GM12878 (cell line): ENCODE data around the gene NTRK1. TPM values are rescaled to one million over a fixed set of nuclear protein-coding genes. Genes with fewer than 3 reads are reported as not detected.

Source experiments
- BMI1 ChIP-seq: fragments of 450-650 bp; IDR thresholded peaks from 2 replicates; pipeline ENCODE4 v1.6.1; 2016; ENCODE audit warnings: mild to moderate bottlenecking, moderate library complexity, borderline replicate concordance
- CBFB ChIP-seq: IDR thresholded peaks from 2 replicates; pipeline ENCODE4 v1.6.1; 2016; ENCODE audit warnings: antibody characterized with exemption, low read depth
- CHD2 ChIP-seq: IDR thresholded peaks from 2 replicates; pipeline ENCODE4 v1.6.1; 2011; ENCODE audit warnings: low read depth, low read length, improper control_type of control experiment, borderline replicate concordance
- EED ChIP-seq: sonication (generic); IDR thresholded peaks from 2 replicates; pipeline ENCODE4 v1.6.1; 2016; ENCODE audit warnings: antibody characterized with exemption, low read depth
- FOXM1 ChIP-seq: IDR thresholded peaks from 2 replicates; pipeline ENCODE4 v1.6.1; 2012; ENCODE audit warnings: low read depth, mild to moderate bottlenecking, inconsistent platforms, low read length, moderate library complexity
- IKZF1 ChIP-seq: fragments of 450-650 bp; conservative IDR thresholded peaks from 2 replicates; pipeline ENCODE4 v1.6.1; 2017; ENCODE audit warnings: antibody characterized with exemption, mild to moderate bottlenecking
- IKZF2 ChIP-seq, 2 experiments: fragments of 450-650 bp; IDR thresholded peaks; 2 replicates each; pipeline ENCODE4 v1.6.1; 2017; ENCODE audit warnings: mild to moderate bottlenecking in 2 of 2, moderate library complexity in 2 of 2
- NRF1 ChIP-seq: conservative IDR thresholded peaks from 2 replicates; pipeline ENCODE4 v1.6.1; 2011; ENCODE audit warnings: mild to moderate bottlenecking, low read depth, low read length, improper control_type of control experiment
- POLR2AphosphoS5 ChIP-seq: IDR thresholded peaks from 2 replicates; pipeline ENCODE4 v1.6.1; 2011; ENCODE audit warnings: mild to moderate bottlenecking, low read length, inconsistent platforms
- SP1 ChIP-seq: IDR thresholded peaks from one replicate; pipeline ENCODE4 v1.6.1; 2011; ENCODE audit warnings: low read depth, low read length
- SREBF1 ChIP-seq: IDR thresholded peaks from 2 replicates; pipeline ENCODE4 v1.6.1; 2012; ENCODE audit warnings: mild to moderate bottlenecking, low read length
- STAT1 ChIP-seq: fragments of 450-650 bp; conservative IDR thresholded peaks from 2 replicates; pipeline ENCODE4 v1.6.1; 2014; ENCODE audit warnings: antibody characterized with exemption, mild to moderate bottlenecking
- STAT3 ChIP-seq: IDR thresholded peaks from 2 replicates; pipeline ENCODE4 v1.6.1; 2011; ENCODE audit warnings: low read depth, low read length, improper control_type of control experiment
- ZNF24 ChIP-seq: fragments of 450-650 bp; IDR thresholded peaks from 2 replicates; pipeline ENCODE4 v1.6.1; 2017; ENCODE audit warnings: antibody characterized with exemption, mild to moderate bottlenecking
- ZNF384 ChIP-seq: IDR thresholded peaks from 2 replicates; pipeline ENCODE4 v1.6.1; 2012; ENCODE audit warnings: low read depth, mild to moderate bottlenecking, low read length, improper control_type of control experiment, borderline replicate concordance
- polyA plus RNA-seq, 11 experiments: library from polyadenylated mRNA; depleted of rRNA in 4 of 11; unstranded in 6 of 11; stranded (reverse) in 5 of 11; fragments of >200 nt; fragmentation: Nextera tagmentation in 4 of 11; fragmentation: Illumina TruSeq in 1 of 11; extraction: Ambion mirVana in 4 of 11; extraction: Trizol in 1 of 11; gene quantifications; 1 replicate in 1 of 11; 2 replicates in 10 of 11; pipeline versions ENCODE4 v1.2.1 to v1.2.3, GENCODE V29; 2011 to 2016; ENCODE audit warnings: inconsistent platforms in 2 of 11, missing spikeins in 2 of 11, low read depth in 1 of 11
- total RNA-seq, 4 experiments: library from RNA; depleted of rRNA in 3 of 4; stranded (reverse); fragments of >200 nt in 3 of 4; fragmentation: Illumina TruSeq in 1 of 4; extraction: Trizol in 1 of 4; gene quantifications; 2 replicates each; pipeline versions ENCODE4 v1.2.1 to v1.2.3, GENCODE V29; 2013 to 2021
- TF ChIP-seq, protein P1 (sequence below), 3 experiments: IDR thresholded peaks in 2 of 3; conservative IDR thresholded peaks in 1 of 3; 2 replicates each; pipeline ENCODE4 v1.5.1; 2011; ENCODE audit warnings: low read depth in 3 of 3, low read length in 3 of 3, mild to moderate bottlenecking in 3 of 3, control low read depth in 2 of 3, moderate library complexity in 2 of 3, inconsistent platforms in 1 of 3, mixed read lengths in 1 of 3; ENCODE audit not compliant: control insufficient read depth in 2 of 3, insufficient read depth in 1 of 3; ENCODE audit errors: extremely low read depth in 1 of 3
- TF ChIP-seq, protein P2 (sequence below): IDR thresholded peaks from 2 replicates; pipeline ENCODE4 v1.6.1; 2011; ENCODE audit warnings: borderline replicate concordance, low read depth, mild to moderate bottlenecking, moderate library complexity, low read length; ENCODE audit not compliant: insufficient read depth, poor library complexity, severe bottlenecking
- TF ChIP-seq, protein P3 (sequence below): fragments of 450-650 bp; conservative IDR thresholded peaks from 2 replicates; pipeline ENCODE4 v1.6.1; 2017; ENCODE audit warnings: mild to moderate bottlenecking, moderate library complexity
- TF ChIP-seq, protein P4 (sequence below): IDR thresholded peaks from 2 replicates; pipeline ENCODE4 v1.6.1; 2012; ENCODE audit warnings: low read depth, low read length, improper control_type of control experiment
- TF ChIP-seq, protein P5 (sequence below): fragments of 450-650 bp; IDR thresholded peaks from 2 replicates; pipeline ENCODE4 v1.6.1; 2014; ENCODE audit warnings: mild to moderate bottlenecking
- TF ChIP-seq, protein P6 (sequence below): IDR thresholded peaks from 2 replicates; pipeline ENCODE4 v1.6.1; 2011; ENCODE audit warnings: low read depth, mild to moderate bottlenecking, low read length, moderate library complexity, borderline replicate concordance; ENCODE audit errors: extremely low read depth

NTRK1 gene
- total and polyA plus RNA-seq, 10 of the 15 experiments (the other 5 are each of a cell fraction or from before 2014, with no cell fraction given), result 0.10 to 0.56 (median 0.40) TPM; not detected in 7

DNA sequence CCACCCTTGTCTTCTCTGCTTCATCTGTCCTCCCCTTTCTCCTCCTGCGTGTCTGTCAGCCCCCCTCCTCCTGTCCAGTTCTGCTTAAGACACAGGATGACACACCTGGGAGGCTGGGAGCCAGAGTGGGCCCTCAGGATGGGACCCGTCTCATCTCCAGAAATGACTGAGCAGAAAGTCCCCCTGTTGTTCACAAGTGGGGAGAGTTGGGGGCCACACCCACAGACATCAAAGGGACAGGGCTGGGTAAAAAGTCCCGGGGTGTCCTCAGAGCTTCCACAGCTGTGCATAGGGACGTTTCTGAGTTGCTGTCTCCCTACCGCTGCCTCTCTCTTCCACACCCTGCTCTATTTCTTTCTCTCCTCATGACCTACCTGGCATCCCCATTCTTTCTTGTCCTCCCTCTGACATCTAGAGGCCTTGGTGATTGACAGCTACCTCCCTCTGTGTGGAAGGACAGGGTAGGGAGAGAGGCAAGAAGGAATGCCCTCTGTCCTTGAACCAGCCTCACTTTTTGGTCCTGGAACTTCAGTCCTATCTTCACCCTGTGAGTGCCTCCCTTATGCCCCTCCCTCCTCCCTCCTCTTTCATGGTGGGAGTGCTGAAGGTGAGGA, 24.5 kb upstream of the NTRK1 start (continued):
- TF ChIP-seq FOXM1 (peak; percentile 84; the same call in 1 of the 2 replicates), NRF1 (no peak), EED (peak; percentile 98), STAT3 (no peak), CHD2 (no peak), CBFB (no peak), SREBF1 (no peak), IKZF2 (IDR thresholded peaks at IDR 0.05) (peak; percentile 94 to 95), ZNF24 (no peak), ZNF384 (no peak), STAT1 (no peak), SP1 (peak; percentile 18), BMI1 (no peak), IKZF1 (peak; percentile 88), POLR2AphosphoS5 (no peak)
- TF ChIP-seq, protein P1, sequence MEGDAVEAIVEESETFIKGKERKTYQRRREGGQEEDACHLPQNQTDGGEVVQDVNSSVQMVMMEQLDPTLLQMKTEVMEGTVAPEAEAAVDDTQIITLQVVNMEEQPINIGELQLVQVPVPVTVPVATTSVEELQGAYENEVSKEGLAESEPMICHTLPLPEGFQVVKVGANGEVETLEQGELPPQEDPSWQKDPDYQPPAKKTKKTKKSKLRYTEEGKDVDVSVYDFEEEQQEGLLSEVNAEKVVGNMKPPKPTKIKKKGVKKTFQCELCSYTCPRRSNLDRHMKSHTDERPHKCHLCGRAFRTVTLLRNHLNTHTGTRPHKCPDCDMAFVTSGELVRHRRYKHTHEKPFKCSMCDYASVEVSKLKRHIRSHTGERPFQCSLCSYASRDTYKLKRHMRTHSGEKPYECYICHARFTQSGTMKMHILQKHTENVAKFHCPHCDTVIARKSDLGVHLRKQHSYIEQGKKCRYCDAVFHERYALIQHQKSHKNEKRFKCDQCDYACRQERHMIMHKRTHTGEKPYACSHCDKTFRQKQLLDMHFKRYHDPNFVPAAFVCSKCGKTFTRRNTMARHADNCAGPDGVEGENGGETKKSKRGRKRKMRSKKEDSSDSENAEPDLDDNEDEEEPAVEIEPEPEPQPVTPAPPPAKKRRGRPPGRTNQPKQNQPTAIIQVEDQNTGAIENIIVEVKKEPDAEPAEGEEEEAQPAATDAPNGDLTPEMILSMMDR (IDR thresholded peaks at IDR 0.05 in 2 of 3, conservative IDR thresholded peaks at IDR 0.05 in 1 of 3; ENCODE audit: control insufficient read depth in 2 of 3, extremely low read depth in 1 of 3, insufficient read depth in 1 of 3, low read depth in 3 of 3, low read length in 3 of 3), result 0 out of 6 replicates have a peak, but pooled peaks of 1 of the 3 experiments have one; percentile 5
- TF ChIP-seq, protein P2, sequence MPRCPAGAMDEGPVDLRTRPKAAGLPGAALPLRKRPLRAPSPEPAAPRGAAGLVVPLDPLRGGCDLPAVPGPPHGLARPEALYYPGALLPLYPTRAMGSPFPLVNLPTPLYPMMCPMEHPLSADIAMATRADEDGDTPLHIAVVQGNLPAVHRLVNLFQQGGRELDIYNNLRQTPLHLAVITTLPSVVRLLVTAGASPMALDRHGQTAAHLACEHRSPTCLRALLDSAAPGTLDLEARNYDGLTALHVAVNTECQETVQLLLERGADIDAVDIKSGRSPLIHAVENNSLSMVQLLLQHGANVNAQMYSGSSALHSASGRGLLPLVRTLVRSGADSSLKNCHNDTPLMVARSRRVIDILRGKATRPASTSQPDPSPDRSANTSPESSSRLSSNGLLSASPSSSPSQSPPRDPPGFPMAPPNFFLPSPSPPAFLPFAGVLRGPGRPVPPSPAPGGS, result peak; percentile 70
- TF ChIP-seq, protein P3, sequence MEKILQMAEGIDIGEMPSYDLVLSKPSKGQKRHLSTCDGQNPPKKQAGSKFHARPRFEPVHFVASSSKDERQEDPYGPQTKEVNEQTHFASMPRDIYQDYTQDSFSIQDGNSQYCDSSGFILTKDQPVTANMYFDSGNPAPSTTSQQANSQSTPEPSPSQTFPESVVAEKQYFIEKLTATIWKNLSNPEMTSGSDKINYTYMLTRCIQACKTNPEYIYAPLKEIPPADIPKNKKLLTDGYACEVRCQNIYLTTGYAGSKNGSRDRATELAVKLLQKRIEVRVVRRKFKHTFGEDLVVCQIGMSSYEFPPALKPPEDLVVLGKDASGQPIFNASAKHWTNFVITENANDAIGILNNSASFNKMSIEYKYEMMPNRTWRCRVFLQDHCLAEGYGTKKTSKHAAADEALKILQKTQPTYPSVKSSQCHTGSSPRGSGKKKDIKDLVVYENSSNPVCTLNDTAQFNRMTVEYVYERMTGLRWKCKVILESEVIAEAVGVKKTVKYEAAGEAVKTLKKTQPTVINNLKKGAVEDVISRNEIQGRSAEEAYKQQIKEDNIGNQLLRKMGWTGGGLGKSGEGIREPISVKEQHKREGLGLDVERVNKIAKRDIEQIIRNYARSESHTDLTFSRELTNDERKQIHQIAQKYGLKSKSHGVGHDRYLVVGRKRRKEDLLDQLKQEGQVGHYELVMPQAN, result no peak
- TF ChIP-seq, protein P4, sequence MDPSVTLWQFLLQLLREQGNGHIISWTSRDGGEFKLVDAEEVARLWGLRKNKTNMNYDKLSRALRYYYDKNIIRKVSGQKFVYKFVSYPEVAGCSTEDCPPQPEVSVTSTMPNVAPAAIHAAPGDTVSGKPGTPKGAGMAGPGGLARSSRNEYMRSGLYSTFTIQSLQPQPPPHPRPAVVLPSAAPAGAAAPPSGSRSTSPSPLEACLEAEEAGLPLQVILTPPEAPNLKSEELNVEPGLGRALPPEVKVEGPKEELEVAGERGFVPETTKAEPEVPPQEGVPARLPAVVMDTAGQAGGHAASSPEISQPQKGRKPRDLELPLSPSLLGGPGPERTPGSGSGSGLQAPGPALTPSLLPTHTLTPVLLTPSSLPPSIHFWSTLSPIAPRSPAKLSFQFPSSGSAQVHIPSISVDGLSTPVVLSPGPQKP, result no peak
- TF ChIP-seq, protein P5, sequence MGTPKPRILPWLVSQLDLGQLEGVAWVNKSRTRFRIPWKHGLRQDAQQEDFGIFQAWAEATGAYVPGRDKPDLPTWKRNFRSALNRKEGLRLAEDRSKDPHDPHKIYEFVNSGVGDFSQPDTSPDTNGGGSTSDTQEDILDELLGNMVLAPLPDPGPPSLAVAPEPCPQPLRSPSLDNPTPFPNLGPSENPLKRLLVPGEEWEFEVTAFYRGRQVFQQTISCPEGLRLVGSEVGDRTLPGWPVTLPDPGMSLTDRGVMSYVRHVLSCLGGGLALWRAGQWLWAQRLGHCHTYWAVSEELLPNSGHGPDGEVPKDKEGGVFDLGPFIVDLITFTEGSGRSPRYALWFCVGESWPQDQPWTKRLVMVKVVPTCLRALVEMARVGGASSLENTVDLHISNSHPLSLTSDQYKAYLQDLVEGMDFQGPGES, result no peak
- TF ChIP-seq, protein P6, sequence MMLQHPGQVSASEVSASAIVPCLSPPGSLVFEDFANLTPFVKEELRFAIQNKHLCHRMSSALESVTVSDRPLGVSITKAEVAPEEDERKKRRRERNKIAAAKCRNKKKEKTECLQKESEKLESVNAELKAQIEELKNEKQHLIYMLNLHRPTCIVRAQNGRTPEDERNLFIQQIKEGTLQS, result no peak
